Measurements from ENCODE around the gene GDF10.

The GDF10 gene

DNA sequence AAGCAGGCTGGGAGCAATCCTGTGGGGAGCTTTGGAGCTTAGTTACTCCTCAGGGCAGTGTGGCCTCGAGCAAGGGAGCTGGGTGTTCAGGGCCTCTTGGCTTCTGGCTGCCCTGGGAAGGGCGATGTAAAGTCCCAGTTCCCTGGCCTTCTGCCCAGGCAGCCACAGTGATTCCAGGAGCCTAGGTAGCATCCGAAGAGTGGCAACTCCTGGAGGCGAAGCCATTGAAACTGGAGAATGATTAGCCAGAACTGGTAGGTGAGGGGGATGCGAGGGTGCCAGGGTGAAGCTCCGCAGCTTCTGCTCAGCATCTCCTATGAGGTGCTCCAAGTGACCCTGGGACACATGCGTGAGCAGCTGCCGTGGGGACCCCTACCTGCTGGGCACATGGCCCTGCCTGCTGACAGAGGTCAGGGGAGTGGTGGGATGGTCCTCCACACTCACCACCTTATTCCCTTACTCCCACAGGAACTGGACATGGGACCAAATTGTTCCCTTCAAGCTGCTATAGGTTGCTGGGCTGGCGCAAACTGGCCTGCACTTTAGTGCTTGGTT is 14.5 kb downstream of the GDF10 start:
- DNase-seq (ENCODE audit: low read depth, low spot score) = no peak

DNA sequence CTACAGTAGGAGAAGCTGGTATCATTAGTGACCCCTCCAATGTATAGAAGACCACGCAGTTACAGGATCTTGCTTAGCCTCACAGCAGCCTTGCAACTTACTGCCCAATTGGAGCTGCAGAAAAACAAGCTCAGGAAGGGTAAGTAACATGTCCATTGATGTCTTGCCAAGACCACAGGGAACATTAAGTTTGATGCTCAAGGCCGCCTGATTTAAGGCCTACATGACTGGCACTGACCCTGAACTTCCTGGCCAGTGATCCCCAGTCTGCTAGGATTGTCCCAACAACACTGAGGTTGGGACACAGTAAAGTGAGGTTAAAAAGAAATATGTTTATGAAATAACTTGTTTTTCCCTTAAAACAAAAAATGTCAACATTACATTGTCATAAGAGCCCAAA is 15.4 kb downstream of the GDF10 start:
- no peak for DNase-seq (ENCODE audit: low read depth, low spot score)

DNA sequence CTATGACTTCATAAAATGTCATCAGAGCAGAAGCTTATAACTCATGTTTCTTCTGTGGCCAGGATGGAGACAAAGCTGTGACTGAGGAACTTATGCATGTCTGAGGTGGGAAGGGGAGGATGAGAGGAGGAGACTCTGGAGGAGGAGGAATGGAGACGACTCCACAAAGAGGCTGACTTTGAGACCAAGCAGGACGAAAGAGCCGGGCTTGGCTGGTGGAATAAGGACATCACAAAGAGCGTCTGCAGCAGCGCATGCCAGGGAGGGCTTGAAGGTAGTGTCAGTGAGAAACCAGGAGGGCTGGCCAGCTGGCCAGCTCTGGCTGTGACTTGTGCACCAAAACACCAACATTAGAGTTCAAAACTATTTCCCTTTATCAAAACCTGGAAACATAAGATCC is 16.1 kb downstream of the GDF10 start:
- DNase-seq (ENCODE audit: low read depth, low spot score) = no peak

DNA sequence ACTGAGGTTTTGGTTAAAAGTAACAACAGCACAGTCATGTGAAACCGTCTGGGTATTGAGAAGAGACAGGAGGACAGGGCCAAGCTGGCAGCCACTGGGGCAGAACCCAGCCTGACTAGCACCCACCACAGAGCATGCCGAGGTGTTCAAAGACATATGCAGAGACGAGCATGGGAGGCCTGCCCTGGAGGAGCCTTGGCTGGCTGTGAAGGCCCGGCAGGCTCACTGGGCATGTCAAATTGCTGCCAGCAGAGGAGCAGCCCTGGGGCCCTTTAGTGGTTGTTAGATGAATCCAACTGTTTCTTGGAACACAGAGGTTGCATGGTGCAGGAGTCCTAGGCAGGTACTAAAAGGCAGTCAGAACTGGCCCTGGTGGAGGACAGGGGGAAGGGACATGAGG is 17.3 kb downstream of the GDF10 start:
- DNase-seq (ENCODE audit: low read depth, low spot score) = no peak

DNA sequence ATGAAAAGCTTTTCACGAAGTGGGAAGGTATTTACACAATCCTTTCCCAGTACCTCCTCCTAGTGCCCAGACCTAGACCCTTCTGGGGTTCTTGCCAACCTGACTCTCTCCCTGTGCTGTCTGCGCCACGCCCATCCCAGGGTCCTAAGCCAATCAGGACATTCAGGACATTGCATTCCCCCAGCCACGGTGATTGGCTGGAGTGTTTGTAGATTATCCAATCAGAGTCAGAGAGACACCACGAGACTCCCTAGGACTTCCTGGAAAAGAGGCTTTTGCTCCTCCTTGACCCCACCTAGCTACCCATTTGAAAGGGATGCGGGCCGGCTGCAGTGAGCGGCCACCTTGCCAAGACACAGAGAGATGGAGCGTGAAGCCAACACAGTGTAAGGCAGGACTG is 18.7 kb downstream of the GDF10 start:
- no peak for DNase-seq (ENCODE audit: low read depth, low spot score)

DNA sequence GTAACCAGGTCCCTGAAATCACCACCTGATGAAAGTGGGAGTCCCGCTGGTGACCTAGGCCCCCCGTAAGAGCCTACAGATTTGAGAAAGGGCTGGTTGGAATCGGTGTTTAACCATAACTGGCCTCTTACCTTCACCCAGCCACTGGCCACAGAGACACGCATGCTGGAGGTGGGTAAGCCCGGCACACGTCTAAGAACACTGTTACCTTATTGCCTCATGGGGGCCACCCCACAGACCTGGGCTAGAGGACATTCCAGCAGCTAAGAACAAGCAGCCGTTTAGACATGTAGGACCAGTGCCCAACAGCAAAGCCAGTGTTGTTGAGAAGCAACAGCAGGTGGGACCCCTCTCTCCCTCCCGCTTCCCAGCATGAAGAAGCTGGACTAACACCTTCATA is 19.8 kb downstream of the GDF10 start:
- no peak for DNase-seq (ENCODE audit: low read depth, low spot score)

DNA sequence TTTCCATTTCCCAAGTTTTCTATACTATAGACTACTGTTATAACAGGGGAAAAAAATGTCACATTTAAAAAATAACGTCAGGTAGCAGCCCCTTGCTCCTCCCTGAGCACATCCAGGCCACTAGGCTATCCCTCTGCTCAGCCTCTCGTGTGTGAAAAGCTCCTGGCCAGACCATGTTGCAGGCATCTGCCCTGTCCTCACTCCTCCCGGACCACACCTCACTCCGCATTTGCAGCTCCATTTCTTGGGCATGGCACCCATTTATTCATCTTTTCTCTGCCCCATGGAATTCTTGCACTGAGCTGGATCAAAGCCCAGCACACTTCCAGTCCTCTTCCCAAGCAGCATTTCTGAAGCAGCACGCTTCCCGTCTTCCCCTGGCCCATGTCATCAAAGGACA is 20.8 kb downstream of the GDF10 start:
- DNase-seq (ENCODE audit: low read depth, low spot score) = no peak

DNA sequence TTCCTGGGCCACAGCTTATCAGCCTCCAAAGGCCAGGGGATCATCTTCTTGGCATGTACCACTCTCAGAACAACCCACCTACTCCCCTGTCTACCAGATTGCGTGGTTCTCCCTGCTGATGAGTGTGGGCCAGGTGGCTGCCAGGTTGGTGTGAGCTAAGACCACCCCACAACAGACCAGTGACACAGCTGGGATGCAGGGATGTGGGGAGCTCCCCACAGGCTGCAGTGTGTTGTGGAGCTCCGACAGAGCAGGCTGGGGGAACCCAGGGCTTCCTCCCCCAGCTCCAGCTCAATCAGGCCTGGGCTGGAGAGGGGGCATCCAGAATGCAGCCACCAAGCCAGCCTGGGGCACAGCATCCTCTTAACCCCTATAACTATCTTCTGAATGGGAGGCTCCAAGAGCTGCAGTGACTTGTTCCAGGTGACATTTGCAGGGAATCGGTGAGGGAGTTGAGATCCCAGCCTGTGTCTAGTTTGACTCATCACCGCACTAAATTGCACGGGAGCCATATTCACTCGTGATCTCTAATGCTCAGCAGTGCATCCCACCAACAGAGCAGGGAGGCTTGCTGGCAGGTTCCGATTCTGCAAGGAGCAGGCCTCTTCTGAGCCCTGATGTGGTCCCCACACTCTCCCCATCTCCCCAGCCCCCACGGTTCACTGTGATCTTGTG is 21.7 kb downstream of the GDF10 start:
- no peak for DNase-seq (ENCODE audit: low read depth, low spot score)

DNA sequence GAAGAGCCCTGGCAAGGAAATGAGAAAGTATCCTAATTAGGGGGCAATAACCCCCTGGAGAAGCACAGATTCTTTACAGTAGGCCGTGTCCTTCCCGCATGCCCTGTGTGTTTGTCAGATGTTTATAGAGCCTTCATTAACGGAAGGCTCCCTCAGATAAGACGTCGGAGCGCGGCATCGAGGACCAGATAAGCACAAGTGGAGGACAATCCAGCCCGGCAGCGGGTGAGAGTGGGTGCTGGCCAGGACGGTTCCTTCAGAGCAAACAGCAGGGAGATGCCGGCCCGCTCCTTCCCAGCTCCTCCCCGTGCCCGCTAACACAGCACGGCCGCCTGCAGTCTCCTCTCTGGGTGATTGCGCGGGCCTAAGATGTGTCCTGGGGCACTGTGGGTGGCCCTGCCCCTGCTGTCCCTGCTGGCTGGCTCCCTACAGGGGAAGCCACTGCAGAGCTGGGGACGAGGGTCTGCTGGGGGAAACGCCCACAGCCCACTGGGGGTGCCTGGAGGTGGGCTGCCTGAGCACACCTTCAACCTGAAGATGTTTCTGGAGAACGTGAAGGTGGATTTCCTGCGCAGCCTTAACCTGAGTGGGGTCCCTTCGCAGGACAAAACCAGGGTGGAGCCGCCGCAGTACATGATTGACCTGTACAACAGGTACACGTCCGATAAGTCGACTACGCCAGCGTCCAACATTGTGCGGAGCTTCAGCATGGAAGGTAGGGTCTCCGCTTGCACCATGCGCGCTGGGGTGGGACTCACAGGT is 22.5 kb downstream of the GDF10 start, which contains the start of gene GDF2:
Gene GDF2, plus strand, starts transcription at position 155 of the 762 bp plus-strand sequence. Its CDS starts 215 bp downstream, at position 370.
- no peak for DNase-seq (ENCODE audit: low read depth, low spot score)

DNA sequence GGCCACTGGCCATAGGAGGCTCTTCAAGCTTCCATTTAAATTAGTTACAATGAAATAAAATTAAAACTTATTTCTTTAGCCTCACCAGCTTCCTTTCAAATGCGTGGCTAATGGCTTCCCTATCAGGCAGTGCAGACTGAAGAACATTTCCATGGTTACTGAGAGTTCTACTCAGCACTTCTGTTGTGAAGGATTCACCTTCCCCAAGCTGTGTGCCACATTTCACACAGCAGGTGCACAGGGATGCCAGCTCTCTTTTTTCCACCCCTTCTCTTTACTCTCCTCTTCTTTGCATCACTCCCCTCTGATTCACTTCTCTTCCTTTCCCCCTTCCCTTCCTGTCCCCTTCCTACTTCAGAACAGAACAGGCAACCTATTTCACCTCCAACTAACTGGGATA is 23.1 kb downstream of the GDF10 start:
- DNase-seq (ENCODE audit: low read depth, low spot score) = no peak

DNA sequence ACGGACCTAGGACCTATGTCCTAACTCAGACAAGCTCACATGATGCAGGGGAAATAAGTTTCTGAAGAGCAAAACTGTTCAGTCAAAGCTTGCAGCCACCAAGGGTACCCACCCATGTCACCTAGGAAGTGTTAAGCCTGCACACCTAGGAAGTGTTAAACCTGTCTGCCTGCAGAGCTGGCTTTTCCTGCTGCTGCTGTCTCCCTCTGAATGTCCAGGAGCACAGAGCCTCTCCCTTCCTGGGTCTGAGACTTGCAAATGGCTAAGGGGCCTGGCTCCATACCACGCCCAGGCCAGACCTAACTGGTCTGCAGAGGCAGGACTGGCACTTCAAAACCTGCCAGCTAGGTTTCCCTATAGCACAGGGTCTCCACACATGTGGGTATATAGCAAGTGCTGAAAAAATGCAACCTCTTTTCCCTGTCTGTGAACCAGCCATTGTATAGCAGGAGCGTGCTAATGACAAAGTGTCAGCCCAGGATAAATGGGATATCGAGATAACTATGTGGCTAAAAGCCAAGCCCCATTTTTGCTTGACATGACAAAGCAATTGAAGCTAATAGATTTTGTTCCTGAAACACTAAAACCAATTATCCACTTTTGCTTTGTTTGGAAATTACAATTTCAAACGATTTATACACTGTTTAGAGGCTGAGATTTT is 23.8 kb downstream of the GDF10 start:
- DNase-seq (ENCODE audit: low read depth, low spot score) = no peak

DNA sequence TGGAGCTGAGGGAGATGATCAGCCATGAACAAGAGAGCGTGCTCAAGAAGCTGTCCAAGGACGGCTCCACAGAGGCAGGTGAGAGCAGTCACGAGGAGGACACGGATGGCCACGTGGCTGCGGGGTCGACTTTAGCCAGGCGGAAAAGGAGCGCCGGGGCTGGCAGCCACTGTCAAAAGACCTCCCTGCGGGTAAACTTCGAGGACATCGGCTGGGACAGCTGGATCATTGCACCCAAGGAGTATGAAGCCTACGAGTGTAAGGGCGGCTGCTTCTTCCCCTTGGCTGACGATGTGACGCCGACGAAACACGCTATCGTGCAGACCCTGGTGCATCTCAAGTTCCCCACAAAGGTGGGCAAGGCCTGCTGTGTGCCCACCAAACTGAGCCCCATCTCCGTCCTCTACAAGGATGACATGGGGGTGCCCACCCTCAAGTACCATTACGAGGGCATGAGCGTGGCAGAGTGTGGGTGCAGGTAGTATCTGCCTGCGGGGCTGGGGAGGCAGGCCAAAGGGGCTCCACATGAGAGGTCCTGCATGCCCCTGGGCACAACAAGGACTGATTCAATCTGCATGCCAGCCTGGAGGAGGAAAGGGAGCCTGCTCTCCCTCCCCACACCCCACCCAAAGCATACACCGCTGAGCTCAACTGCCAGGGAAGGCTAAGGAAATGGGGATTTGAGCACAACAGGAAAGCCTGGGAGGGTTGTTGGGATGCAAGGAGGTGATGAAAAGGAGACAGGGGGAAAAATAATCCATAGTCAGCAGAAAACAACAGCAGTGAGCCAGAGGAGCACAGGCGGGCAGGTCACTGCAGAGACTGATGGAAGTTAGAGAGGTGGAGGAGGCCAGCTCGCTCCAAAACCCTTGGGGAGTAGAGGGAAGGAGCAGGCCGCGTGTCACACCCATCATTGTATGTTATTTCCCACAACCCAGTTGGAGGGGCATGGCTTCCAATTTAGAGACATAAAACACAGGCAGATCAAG is 25.6 kb downstream of the GDF10 start:
- no peak for DNase-seq (ENCODE audit: low read depth, low spot score)

DNA sequence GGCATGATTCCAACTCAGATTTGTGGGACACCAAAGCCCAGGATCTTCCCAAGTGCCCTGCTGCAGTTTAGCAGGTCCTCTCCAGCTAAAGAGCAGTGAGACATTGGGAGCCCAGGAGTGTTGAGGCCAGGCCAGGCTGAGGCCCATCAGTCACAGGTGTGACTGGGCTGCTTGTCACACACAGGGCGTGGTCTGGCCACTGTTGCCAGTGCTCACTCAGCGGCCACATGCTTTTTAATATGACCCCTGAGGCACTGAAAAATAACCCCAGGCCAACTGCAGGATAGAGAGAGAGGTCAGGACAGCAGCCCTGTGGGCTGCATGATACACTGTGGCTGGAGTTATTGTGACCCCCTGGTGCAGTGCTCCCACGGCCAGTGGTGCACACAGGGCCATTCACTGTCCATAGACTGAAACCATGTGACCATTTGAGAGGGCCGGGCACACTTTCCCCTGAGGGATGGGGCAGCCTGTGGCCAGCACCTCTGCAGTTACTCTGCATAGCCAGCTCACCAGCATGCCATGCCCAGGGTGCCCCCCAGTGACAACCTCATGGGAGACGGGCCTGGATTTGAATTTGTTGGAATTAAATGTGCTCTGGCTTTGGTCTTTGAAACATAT is 26.4 kb downstream of the GDF10 start:
- no peak for DNase-seq (ENCODE audit: low read depth, low spot score)

DNA sequence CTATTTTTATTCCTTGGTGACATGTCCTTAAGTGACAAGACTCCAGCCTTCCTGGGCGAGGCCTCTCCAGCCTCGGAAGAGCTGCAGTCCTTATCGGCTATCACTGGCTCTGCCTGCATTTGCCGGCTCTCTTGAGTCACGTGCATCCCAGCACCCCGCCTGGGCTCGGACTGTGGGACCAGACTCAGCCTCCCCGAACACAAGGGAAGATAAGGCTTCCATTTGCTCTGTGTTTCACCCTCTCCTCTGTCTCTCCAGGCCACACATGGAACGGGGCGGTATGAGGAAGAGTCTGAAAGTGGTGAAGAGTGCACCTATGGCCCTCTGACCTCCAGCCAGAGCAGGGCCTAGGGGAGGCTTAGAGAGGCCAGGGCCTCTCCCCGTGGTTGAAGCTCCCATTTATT is 26.9 kb downstream of the GDF10 start:
- DNase-seq (ENCODE audit: low read depth, low spot score) = no peak

DNA sequence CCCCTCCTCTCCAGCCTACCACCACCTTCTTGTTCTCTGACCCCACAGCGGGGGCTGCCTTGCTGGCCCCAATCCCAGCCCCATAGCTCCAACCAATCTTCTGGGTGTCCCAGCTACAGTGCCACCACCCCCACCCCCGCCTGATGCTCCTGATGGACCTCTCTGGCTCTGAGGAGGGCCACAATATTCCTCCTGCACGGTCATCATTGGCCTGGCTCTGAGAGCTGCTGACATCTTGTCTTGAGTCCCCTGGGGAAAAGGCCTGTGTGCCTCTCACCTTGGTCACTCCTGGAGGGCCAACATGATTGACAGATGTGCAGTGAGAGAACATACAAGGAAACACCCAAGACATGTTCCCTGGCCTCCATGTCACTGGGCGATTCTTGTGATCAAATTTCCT is 29.9 kb downstream of the GDF10 start:
- no peak for DNase-seq (ENCODE audit: low read depth, low spot score)

DNA sequence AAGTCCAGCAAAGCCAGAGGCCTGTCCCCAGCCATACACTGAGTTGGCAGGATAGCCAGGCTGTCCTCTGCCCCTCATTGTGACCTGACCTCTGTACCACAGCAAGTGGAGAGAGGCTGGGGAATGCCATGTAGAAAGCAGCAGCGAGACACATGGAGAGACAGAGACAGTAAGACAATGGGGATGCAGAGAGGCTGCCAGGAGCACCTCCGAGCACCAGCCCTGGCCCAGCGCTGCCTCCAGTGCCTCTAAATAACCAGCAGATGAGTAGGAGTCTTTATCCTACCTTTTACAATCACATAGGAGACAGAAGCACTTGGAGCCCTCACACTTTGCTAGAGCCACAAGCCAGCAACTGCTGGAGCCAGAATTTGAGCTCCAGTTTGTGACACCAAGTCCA is 30.4 kb downstream of the GDF10 start:
- no peak for DNase-seq (ENCODE audit: low read depth, low spot score)

DNA sequence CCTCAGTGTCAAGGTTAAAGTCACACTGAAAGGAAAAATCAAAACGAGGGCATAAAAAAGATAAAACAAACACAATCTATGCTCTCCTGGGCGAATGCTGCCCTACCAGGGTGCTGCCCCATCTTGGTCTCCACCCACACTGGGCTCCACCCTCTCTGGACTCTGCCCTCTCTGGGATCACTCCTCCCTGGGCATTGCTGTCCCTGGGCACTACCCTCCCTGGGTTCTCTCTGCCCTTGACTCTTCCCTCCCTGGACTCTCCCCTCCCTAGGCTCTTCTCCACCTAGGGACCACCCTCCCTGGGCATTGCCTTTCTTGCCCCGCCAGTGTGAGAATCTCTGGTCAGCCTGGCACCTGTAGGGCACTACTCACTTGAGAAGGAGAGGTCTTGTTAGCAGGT is 30.8 kb downstream of the GDF10 start:
- DNase-seq (ENCODE audit: low read depth, low spot score) = no peak

DNA sequence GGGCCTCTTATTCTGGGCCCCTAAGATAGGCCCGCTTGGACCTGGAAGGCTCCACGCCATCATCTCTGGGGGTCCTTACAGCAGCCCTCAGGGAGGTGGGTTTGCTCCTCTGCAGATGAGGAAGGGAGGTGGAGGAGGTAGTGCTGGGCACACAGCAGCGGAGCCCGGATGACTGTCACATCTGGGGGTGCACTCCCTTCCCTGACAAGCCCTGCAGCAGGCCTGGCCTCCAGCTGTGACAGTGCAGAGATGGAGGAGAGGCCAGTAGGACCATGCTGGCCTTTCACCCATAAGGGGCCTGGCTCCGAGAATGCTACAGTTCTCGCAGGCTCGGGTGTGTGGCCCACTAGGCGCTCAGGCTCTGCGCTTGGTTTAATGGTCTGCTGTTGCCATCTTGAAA is 31.5 kb downstream of the GDF10 start:
- no peak for DNase-seq (ENCODE audit: low read depth, low spot score)

DNA sequence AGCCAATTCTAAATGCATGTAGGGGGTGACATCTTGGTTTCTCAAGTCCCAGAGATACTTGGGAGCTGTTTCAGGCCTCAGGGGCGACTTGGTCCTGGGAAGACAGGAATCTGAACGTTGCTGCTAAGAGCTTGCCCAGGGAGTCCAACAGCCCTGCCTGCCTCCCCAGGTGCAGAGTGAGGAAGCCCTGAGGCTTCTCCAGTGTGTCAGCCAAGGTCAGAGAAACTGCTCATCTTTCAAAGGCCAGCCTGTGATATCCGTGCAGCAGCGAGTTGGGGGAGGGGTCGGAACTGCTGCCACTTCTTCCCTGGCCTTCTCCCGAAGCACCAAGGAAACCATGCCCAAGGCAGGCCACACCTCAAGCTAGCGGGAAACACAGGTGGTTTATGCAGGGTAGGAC is 32.0 kb downstream of the GDF10 start:
- DNase-seq (ENCODE audit: low read depth, low spot score) = no peak

DNA sequence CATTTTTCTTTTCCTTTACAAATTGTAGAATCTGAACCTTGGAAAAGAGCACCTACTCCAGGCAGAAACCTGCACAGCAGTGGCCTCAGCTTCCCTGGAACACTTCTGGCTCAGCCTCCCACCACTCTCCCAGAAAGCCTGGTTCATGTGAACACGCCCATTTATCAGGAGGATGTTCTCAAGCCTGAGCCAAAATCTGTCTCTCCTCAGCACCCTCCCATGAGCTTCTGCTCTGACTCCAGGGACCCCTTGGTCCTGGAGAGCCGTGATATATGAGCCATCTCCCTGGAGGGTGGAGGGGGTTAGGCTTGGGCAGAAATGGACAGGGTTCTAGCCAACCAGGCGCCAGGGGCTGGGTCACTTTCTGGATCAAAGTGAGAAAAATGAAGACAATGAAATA is 32.4 kb downstream of the GDF10 start:
- no peak for DNase-seq (ENCODE audit: low read depth, low spot score)

DNA sequence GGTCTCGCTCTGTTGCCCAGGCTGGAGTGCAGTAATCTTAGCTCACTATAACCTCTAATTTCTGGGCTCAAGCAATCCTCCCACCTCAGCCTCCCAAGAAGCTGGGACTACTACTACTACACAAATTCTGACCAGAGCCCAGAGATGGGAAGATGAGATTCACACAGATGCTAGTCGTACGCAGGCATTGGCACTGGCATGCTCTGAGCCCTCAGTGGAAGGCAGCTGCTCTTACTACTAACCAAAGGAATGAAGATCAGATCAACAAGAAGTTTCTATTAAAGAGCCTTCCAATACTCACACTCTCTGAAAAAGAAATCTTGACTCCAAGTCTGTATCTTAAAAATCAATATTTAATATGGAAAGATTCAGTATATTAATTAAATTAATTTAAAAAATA is 32.9 kb downstream of the GDF10 start:
- DNase-seq (ENCODE audit: low read depth, low spot score) = no peak

All from activated CD4-positive, CD25-positive, alpha-beta regulatory T cell treated with anti-CD3 and anti-CD28 coated beads, Interleukin-2, amount 50 U/mL, for 16 hours (primary cell).